ENCODE measurements around the gene CD300H. TPM values are rescaled to one million over a fixed set of nuclear protein-coding genes. Genes with fewer than 3 reads are reported as not detected.
"Not testable (repeated sequence)": the region's sequence is repeated elsewhere in the genome, so short reads cannot be mapped to it uniquely, and the experiment has no call there.

CD300H gene
- total RNA-seq, 2 donors from 2014 or later = not detected

- no peak for DNase-seq (ENCODE audit: low spot score)
- intact Hi-C loops (cut with DNase I) = no loop called here
- Histone ChIP-seq H3K4me3 (no peak overlapping the region), H3K36me3 (no peaks in the 10 kb centered on the region), H3K27ac (no peak overlapping the region), H3K27me3 (replicated peaks; ENCODE audit: insufficient read depth) (no peaks in the 10 kb centered on the region), H3K9me3 (no peaks in the 10 kb centered on the region), H3K4me1 (replicated peaks) (no peaks in the 10 kb centered on the region)
- 82% methylated on average over 9 of the region's 9 CpGs for WGBS
- TF ChIP-seq POLR2A (IDR thresholded peaks at IDR 0.05) (no peak), POLR2AphosphoS5 (IDR thresholded peaks at IDR 0.05) (no peak), CTCF (IDR thresholded peaks at IDR 0.05) (no peak)
These were observed 11.7 kb upstream of the CD300H start for GRCh38 chr17:74578979-74579378.

- Histone ChIP-seq H3K27ac (no peak overlapping the region), H3K4me3 (no peak overlapping the region), H3K27me3 (replicated peaks; ENCODE audit: insufficient read depth) (no peaks in the 10 kb centered on the region), H3K36me3 (no peaks in the 10 kb centered on the region), H3K4me1 (replicated peaks) (no peaks in the 10 kb centered on the region), H3K9me3 (no peaks in the 10 kb centered on the region)
- 47% methylated on average over 5 of the region's 5 CpGs for WGBS
- TF ChIP-seq CTCF (IDR thresholded peaks at IDR 0.05) = no peak
- TF ChIP-seq POLR2AphosphoS5 (IDR thresholded peaks at IDR 0.05) = no peak
- TF ChIP-seq POLR2A (IDR thresholded peaks at IDR 0.05) = no peak
- DNase-seq (ENCODE audit: low spot score) = no peak
- intact Hi-C loops (cut with DNase I) = no loop called here
These were observed 7.3 kb upstream of the CD300H start for GRCh38 chr17:74574489-74575142.

GRCh38 chr17:74573635-74574034 lies 6.3 kb upstream of the CD300H start:
- intact Hi-C loops (cut with DNase I); H3K27ac ChIP-seq; H3K27me3 ChIP-seq (replicated peaks; ENCODE audit: insufficient read depth); H3K36me3 ChIP-seq; H3K4me1 ChIP-seq (replicated peaks); H3K4me3 ChIP-seq; DNase-seq (ENCODE audit: low spot score); H3K9me3 ChIP-seq: not testable (repeated sequence)

GRCh38 chr17:74573169-74573568 lies 5.9 kb upstream of the CD300H start:
- no peak overlapping the region for H3K27ac ChIP-seq
- no peaks in the 10 kb centered on the region for H3K9me3 ChIP-seq
- H3K27me3 ChIP-seq (replicated peaks; ENCODE audit: insufficient read depth) = no peaks in the 10 kb centered on the region
- DNase-seq (ENCODE audit: low spot score) = no peak
- TF ChIP-seq POLR2AphosphoS5 (IDR thresholded peaks at IDR 0.05) = no peak
- TF ChIP-seq POLR2A (IDR thresholded peaks at IDR 0.05) = no peak
- TF ChIP-seq CTCF (IDR thresholded peaks at IDR 0.05) = no peak
- 77% methylated on average over 3 of the region's 3 CpGs for WGBS
- H3K4me3 ChIP-seq = no peak overlapping the region
- no peaks in the 10 kb centered on the region for H3K4me1 ChIP-seq (replicated peaks)
- intact Hi-C loops (cut with DNase I) = no loop called here
- H3K36me3 ChIP-seq = no peaks in the 10 kb centered on the region

GRCh38 chr17:74571621-74572270 lies 4.4 kb upstream of the CD300H start:
- DNase-seq (ENCODE audit: low spot score) = no peak
- Histone ChIP-seq H3K4me1 (replicated peaks) (no peaks in the 10 kb centered on the region), H3K27me3 (replicated peaks; ENCODE audit: insufficient read depth) (no peaks in the 10 kb centered on the region), H3K9me3 (no peaks in the 10 kb centered on the region), H3K36me3 (no peaks in the 10 kb centered on the region), H3K27ac (no peak overlapping the region), H3K4me3 (no peak overlapping the region)
- no peak for TF ChIP-seq CTCF (IDR thresholded peaks at IDR 0.05)
- TF ChIP-seq POLR2AphosphoS5 (IDR thresholded peaks at IDR 0.05) = no peak
- TF ChIP-seq POLR2A (IDR thresholded peaks at IDR 0.05) = no peak
- WGBS = 83% methylated on average over 4 of the region's 4 CpGs
- intact Hi-C loops (cut with DNase I) = no loop called here

Data from prostate gland (tissue), 2 donors.